Endothelial cell of umbilical vein (primary cell): ENCODE data around the gene CD27.
A peak's percentile ranks its signal among the peaks of the same experiment; 100 is the strongest.

Source experiments
- EZH2 ChIP-seq: IDR thresholded peaks from 2 replicates; pipeline ENCODE4 v1.6.1; 2012; ENCODE audit warnings: borderline replicate concordance, low read depth, mild to moderate bottlenecking, moderate library complexity, low read length, inconsistent platforms; ENCODE audit not compliant: severe bottlenecking
- GATA2 ChIP-seq: IDR thresholded peaks from 2 replicates; pipeline ENCODE4 v1.7.0; 2011; ENCODE audit warnings: low read depth, mild to moderate bottlenecking, moderate library complexity, mixed read lengths, low read length; ENCODE audit not compliant: insufficient read length, insufficient read depth
- JUN ChIP-seq: IDR thresholded peaks from 2 replicates; pipeline ENCODE4 v1.6.1; 2011; ENCODE audit warnings: borderline replicate concordance, low read depth; ENCODE audit not compliant: insufficient read length, insufficient read depth
- MYC ChIP-seq: IDR thresholded peaks from one replicate; pipeline ENCODE4 v1.6.1; 2011; ENCODE audit warnings: mild to moderate bottlenecking, low read depth, low read length
- POLR2A ChIP-seq: IDR thresholded peaks from 2 replicates; pipeline ENCODE4 v1.6.1; 2012; ENCODE audit warnings: low read depth, mild to moderate bottlenecking, control low read depth, low read length
- POLR2AphosphoS5 ChIP-seq: IDR thresholded peaks from 2 replicates; pipeline ENCODE4 v1.6.1; 2012; ENCODE audit warnings: low read depth, mild to moderate bottlenecking, control low read depth, low read length, moderate library complexity; ENCODE audit not compliant: insufficient read depth
- TF ChIP-seq, protein P1 (sequence below), 2 donors: IDR thresholded peaks; 1 replicate in 1 of 2; 2 replicates in 1 of 2; pipeline ENCODE4 v1.5.1; 2011; ENCODE audit warnings: low read length in 2 of 2, mild to moderate bottlenecking in 2 of 2, moderate library complexity in 2 of 2, control low read depth in 1 of 2, inconsistent platforms in 1 of 2, low read depth in 1 of 2; ENCODE audit not compliant: insufficient read depth in 1 of 2; ENCODE audit errors: extremely low read depth in 1 of 2

DNA sequence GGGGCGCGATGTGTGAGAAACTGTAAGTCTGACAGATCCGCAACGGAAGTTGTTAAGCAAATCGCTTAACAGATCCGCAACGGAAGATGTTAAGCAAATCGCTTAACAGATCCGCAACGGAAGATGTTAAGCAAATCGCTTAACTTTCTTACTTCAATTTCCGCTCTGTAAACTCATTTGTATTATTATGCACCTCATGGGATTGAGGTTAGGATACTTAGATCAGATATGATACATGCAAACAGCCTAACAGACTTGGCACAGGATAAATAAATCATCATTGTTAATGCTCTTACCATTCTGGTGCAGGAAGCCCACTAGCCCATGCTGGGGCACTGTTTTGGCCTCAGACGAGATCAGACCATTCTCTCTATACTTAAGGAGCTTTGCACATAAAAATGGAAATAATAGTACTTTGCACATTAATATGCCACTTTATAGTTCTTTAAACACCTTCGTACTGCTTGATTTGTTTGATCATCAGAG lies 49.5 kb downstream of the CD27 start:
- TF ChIP-seq, protein P1, sequence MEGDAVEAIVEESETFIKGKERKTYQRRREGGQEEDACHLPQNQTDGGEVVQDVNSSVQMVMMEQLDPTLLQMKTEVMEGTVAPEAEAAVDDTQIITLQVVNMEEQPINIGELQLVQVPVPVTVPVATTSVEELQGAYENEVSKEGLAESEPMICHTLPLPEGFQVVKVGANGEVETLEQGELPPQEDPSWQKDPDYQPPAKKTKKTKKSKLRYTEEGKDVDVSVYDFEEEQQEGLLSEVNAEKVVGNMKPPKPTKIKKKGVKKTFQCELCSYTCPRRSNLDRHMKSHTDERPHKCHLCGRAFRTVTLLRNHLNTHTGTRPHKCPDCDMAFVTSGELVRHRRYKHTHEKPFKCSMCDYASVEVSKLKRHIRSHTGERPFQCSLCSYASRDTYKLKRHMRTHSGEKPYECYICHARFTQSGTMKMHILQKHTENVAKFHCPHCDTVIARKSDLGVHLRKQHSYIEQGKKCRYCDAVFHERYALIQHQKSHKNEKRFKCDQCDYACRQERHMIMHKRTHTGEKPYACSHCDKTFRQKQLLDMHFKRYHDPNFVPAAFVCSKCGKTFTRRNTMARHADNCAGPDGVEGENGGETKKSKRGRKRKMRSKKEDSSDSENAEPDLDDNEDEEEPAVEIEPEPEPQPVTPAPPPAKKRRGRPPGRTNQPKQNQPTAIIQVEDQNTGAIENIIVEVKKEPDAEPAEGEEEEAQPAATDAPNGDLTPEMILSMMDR (IDR thresholded peaks at IDR 0.05; ENCODE audit: extremely low read depth in 1 of 2, insufficient read depth in 1 of 2, low read depth in 1 of 2, low read length in 2 of 2): peak in 1 of 2 donors; percentile 12
- TF ChIP-seq POLR2AphosphoS5 (no peak), POLR2A (no peak), EZH2 (no peak), JUN (no peak), MYC (no peak), GATA2 (peak; percentile 23)
